Pancreas (tissue), 10 donors: ENCODE results near the gene TSSC4. TPM values are rescaled to one million over a fixed set of nuclear protein-coding genes. Genes with fewer than 3 reads are reported as not detected.

Experiments
- ATAC-seq, 4 donors: fragments of 200-7000 bp; cut with Tn5 transposase; one replicate each; pipeline versions ENCODE4 v1.8.0 to v1.9.1; 2020; ENCODE audit warnings: mild to moderate bottlenecking in 4 of 4, moderate library complexity in 4 of 4
- DNase-seq, 6 donors: peaks; one replicate each; pipeline ENCODE4 v3.0.0-alpha.2; 2020
- FAIRE-seq: peaks from 2 replicates; lab custom pipeline; 2012; peaks lifted over from hg19 to GRCh38; lab: Jason Lieb, UNC
- H3K27ac ChIP-seq, 4 donors: fragments of 200-600 bp; sonication (generic); 1 replicate in 3 of 4; 2 replicates in 1 of 4; pipeline versions ENCODE4 v1.5.0 to v1.8.0; 2020
- H3K27me3 ChIP-seq, 4 donors: fragments of 200-600 bp; one replicate each; pipeline ENCODE4 v1.8.0; 2021
- H3K36me3 ChIP-seq, 3 donors: fragments of 200-600 bp; sonication (generic) in 1 of 3; one replicate each; pipeline versions ENCODE4 v1.5.0 to v1.8.0; 2020 to 2021
- H3K4me1 ChIP-seq, 3 donors: fragments of 200-600 bp; one replicate each; pipeline ENCODE4 v1.8.0; 2021
- H3K4me3 ChIP-seq, 4 donors: fragments of 200-600 bp; sonication (generic) in 2 of 4; one replicate each; pipeline versions ENCODE4 v1.5.0 to v1.8.0; 2020 to 2021
- H3K9me3 ChIP-seq, 4 donors: fragments of 200-600 bp; one replicate each; pipeline ENCODE4 v1.8.0; 2021
- WGBS, 2 donors: extraction: QIAGEN DNeasy Blood & Tissue Kit; methylation state at CpG; one replicate each; pipeline ENCODE4 v1.1.7; 2013; 5-methylcytosine and 5-hydroxymethylcytosine counted together
- intact Hi-C, 3 donors: fragments of 100-400 bp; cut with DNase I; formaldehyde crosslinking; loops; one replicate each; pipeline versions ENCODE4 v1.11.1 to v1.14.2; 2022
- polyA plus RNA-seq, 2 donors: library from polyadenylated mRNA; stranded (reverse); fragments of 200-250 nt; gene quantifications; one replicate each; pipeline ENCODE4 v1.2.3, GENCODE V29; 2013
- total RNA-seq, 6 donors: library from RNA; stranded (reverse); fragmentation: NEBNext Ultra II Directional in 4 of 6; extraction: Animal tissue kit (Norgen Biotek cat#: 25700) in 4 of 6; gene quantifications; one replicate each; pipeline versions ENCODE4 v1.2.1 to v1.2.4, GENCODE V29; 2021 to 2023
- TF ChIP-seq, protein P1 (sequence below), 4 donors: fragments of 200-600 bp; sonication (generic) in 3 of 4; IDR thresholded peaks; one replicate each; pipeline versions ENCODE4 v1.5.0 to v1.8.0; 2021; ENCODE audit warnings: antibody characterized with exemption in 4 of 4
- donor health status: healthy with polysubstance abuse.
- donor health status: DM: no; HTN: no; CAD: no; lungs with moderate emphysema.
- donor health status: DM: no; HTN: no; CAD: no.
- donor health status: control.
- donor health status: control.
- donor health status: Bipolar disorder and iron deficiency.
- donor health status: DM: yes; HTN: yes; CAD: no.
- donor health status: DM: no; HTN: no; CAD: no.
- donor health status: DM: no; HTN: no; CAD: no.
- donor health status: DM: yes; HTN: yes; CAD: no.

The TSSC4 gene
- 10 to 100 TPM; 16.8 to 27.7 (median 19.7) TPM for total RNA-seq
- polyA plus RNA-seq = 10 to 100 TPM; 54.3 to 60.0 TPM

DNA sequence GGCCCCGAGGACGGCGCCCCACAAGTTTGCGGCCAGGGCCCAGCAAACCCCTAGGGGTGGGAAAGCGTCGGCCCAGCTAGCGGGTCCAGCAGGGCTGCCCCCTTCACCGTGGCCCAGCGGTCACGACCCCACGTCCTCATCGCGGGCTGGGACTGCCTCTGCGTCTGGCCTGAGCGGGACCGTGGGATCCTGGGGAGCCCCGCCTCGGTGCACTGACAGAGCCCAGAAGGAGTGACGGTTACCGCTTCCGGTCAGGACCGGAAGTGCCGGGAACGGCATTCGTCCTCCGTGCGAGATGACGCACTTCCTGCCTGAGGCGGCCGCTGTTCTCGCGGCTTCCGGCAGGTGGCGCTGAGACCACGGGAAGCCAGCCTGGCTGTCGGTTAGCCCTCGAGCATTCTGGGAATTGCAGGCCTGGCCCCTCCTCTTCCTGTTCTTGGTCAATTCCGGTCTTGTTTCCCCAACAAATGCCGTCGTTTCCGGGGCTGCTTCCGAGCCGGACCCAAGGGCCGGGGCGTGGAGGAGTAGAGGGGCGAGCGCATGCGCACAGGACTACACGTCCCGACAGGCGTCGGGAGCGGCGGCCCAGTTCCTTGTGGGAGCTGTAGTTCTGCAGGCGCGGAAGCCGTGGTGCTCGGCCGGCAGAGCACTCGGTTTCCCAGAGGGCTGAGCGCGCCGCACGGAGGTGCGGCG is at the start of gene TSSC4:
Gene TSSC4 (plus strand): TSS at position 682 of the 693 bp plus-strand sequence. CDS start 1,884 bp downstream, outside the sequence.
- ATAC-seq (peak; percentile 87 to 95 (median 89)), DNase-seq (peak; percentile 100), FAIRE-seq (peak; percentile 98)
- TF ChIP-seq, protein P1, sequence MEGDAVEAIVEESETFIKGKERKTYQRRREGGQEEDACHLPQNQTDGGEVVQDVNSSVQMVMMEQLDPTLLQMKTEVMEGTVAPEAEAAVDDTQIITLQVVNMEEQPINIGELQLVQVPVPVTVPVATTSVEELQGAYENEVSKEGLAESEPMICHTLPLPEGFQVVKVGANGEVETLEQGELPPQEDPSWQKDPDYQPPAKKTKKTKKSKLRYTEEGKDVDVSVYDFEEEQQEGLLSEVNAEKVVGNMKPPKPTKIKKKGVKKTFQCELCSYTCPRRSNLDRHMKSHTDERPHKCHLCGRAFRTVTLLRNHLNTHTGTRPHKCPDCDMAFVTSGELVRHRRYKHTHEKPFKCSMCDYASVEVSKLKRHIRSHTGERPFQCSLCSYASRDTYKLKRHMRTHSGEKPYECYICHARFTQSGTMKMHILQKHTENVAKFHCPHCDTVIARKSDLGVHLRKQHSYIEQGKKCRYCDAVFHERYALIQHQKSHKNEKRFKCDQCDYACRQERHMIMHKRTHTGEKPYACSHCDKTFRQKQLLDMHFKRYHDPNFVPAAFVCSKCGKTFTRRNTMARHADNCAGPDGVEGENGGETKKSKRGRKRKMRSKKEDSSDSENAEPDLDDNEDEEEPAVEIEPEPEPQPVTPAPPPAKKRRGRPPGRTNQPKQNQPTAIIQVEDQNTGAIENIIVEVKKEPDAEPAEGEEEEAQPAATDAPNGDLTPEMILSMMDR (IDR thresholded peaks at IDR 0.05) = peak; percentile 96 to 100 (median 98)
- Histone ChIP-seq H3K9me3 (no peaks in the 10 kb centered on the region), H3K27me3 (no peaks in the 10 kb centered on the region), H3K4me3 (peak within 1 kb of the TSS; percentile 90 to 100 (median 100)), H3K4me1 (peaks cover 8 to 18% (median 14%) of the 10 kb centered on the region in 3 donors), H3K36me3 (peaks cover 0 to 32% (median 27%) of the 10 kb centered on the region in 3 donors), H3K27ac (peak within 1 kb of the TSS; percentile 90 to 96 (median 92))
- WGBS, 2 donors = 0% methylated on average over 66 of the region's 66 CpGs
- intact Hi-C loops = no loop called here

DNA sequence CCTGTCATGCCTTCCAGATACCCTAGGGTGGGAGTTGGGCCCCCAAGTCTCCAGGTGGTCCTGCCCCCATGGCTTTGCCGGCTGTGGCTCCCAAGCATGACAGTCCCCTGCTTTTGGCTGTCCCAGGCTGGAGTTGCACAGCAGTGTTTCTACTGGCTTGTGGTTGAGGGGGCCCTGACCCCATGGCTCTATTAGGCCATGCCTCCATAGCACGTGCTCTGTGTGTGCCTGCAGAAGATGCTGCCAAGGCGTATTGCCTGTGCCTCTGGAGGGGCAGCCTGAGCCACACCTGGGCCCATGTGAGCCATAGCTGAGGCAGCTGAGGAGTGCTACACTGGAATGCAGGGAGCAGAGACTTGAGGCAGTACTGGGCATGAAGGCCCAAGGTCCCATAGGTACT is 48.8 kb upstream of the TSSC4 start:
- DNase-seq = no peak

DNA sequence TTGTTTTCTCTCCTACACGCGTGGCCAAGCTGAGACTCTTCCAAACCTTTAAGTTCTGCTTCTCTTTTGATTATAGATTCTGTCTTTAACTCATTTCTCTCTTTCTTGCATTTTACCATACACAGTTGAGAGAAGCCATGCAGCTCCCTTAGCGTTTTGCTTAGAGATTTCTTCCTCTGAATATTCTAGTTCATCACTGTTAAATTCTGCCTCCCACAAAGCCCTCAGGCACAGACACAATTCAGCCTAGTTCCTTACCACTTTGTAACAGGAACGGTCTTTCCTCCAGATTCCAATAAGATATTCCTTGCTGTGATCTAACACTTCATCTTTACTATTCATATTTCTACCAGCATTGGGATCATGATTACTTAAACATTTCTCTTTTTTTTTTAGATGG is 48.1 kb upstream of the TSSC4 start:
- Histone ChIP-seq H3K27me3 (no peaks in the 10 kb centered on the region), H3K9me3 (no peaks in the 10 kb centered on the region), H3K4me1 (no peaks in the 10 kb centered on the region), H3K27ac (no peak overlapping the region), H3K36me3 (no peaks in the 10 kb centered on the region), H3K4me3 (no peak overlapping the region)
- FAIRE-seq (no peak), DNase-seq (no peak), ATAC-seq (no peak)
- intact Hi-C loops = no loop called here
- 72 to 75% methylated on average over 4 of the region's 4 CpGs for WGBS, 2 donors
- TF ChIP-seq, protein P1 (IDR thresholded peaks at IDR 0.05) = no peak

More for the DNA sequence above, 48.8 kb upstream of the TSSC4 start:
- WGBS, 2 donors = 73 to 76% methylated on average over 3 of the region's 3 CpGs
- Histone ChIP-seq H3K36me3 (no peaks in the 10 kb centered on the region), H3K4me1 (no peaks in the 10 kb centered on the region), H3K27me3 (no peaks in the 10 kb centered on the region), H3K4me3 (no peak overlapping the region), H3K9me3 (no peaks in the 10 kb centered on the region), H3K27ac (no peak overlapping the region)
- TF ChIP-seq, protein P1 (IDR thresholded peaks at IDR 0.05) = no peak
- intact Hi-C loops = no loop called here
- FAIRE-seq = no peak
- no peak for ATAC-seq

DNA sequence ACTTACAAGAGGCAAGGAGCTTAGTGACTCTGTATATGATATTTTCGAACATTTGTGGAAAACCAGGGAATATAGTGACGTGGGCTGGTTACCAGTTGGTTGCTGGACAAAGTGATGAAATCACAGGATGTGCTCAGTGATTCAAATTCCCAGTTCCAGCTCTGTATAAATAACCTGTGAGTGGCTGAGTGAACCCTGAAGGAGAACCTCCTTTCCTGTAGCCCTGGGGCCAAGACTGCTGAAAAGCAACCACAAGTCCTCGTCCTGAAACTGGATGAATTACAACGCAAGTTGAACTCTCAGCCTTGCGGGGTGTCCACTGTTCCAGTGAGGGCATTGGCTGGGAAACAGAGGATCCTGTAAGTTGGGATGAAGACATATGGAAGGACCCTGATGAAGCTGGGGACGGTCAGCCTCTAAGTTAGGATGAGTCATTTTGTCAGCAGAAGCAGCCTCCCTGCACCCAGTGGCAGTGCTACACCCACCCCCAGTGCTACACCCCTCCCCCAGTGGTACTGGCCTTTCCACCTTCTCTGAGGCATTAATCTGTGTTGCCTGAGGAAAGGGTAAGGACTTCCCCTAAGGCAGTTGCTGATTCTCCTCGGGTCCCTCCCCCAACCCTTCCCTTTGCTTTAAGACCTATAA is 45.4 kb upstream of the TSSC4 start:
- TF ChIP-seq, protein P1 (IDR thresholded peaks at IDR 0.05) = no peak
- no peak for DNase-seq
- H3K27me3 ChIP-seq = no peaks in the 10 kb centered on the region
- no peak overlapping the region for H3K4me3 ChIP-seq
- H3K9me3 ChIP-seq = no peaks in the 10 kb centered on the region
- intact Hi-C loops = no loop called here
- H3K27ac ChIP-seq = no peak overlapping the region
- ATAC-seq = no peak
- no peaks in the 10 kb centered on the region for H3K4me1 ChIP-seq
- FAIRE-seq = no peak
- no peaks in the 10 kb centered on the region for H3K36me3 ChIP-seq
- WGBS, 2 donors = 72 to 79% methylated on average over 7 of the region's 7 CpGs
